IMR-90 (cell line): Measurements from ENCODE around the gene RAB34. TPM values are rescaled to one million over a fixed set of nuclear protein-coding genes. Genes with fewer than 3 reads are reported as not detected.

Source experiments
- ATAC-seq: fragments of 200-7000 bp; cut with Tn5 transposase; 2 replicates; pipeline ENCODE4 v1.9.1; 2020; ENCODE audit warnings: low read depth, mild to moderate bottlenecking, moderate library complexity
- BruUV-seq: library from RNA; stranded (reverse); fragments of 400-500 nt; replicated peaks from 2 replicates; lab custom pipeline; 2021; lab: Mats Ljungman, UMichigan
- CTCF ChIA-PET: fragments of 300-600 bp; formaldehyde crosslinking; extraction: SDS; loops from one replicate; lab custom pipeline; 2021; ENCODE audit warnings: antibody characterized with exemption; lab: Yijun Ruan, JAX
- POLR2A ChIA-PET: fragments of 300-600 bp; sonication (Branson Sonifier 250); formaldehyde crosslinking; loops from one replicate; lab custom pipeline; 2022; ENCODE audit warnings: antibody characterized with exemption; ENCODE audit not compliant: unreplicated experiment; lab: Charles Lee
- DNase-seq: peaks from one replicate; pipeline ENCODE4 v3.0.0; 2013
- H2AFZ ChIP-seq: replicated peaks from 2 replicates; pipeline ENCODE3; 2013; ENCODE audit warnings: low read length, mild to moderate bottlenecking; ENCODE audit not compliant: poor library complexity
- H2AK5ac ChIP-seq: 2 replicates; pipeline ENCODE4 v1.6.1; 2013; ENCODE audit warnings: low read depth, low read length, inconsistent platforms
- H2AK9ac ChIP-seq: replicated peaks from 2 replicates; pipeline ENCODE3; 2013; ENCODE audit warnings: mild to moderate bottlenecking, low read depth, low read length, moderate library complexity; ENCODE audit not compliant: poor library complexity
- H2BK120ac ChIP-seq: 2 replicates; pipeline ENCODE4 v1.6.1; 2013; ENCODE audit warnings: low read depth, low read length, inconsistent platforms
- H2BK15ac ChIP-seq: 3 replicates; pipeline ENCODE4 v1.6.1; 2013; ENCODE audit warnings: low read depth, low read length, inconsistent platforms
- H2BK20ac ChIP-seq: 2 replicates; pipeline ENCODE4 v1.6.1; 2013; ENCODE audit warnings: low read depth, mild to moderate bottlenecking, inconsistent platforms, low read length, moderate library complexity
- H2BK5ac ChIP-seq: 2 replicates; pipeline ENCODE4 v1.6.1; 2013; ENCODE audit warnings: mild to moderate bottlenecking, low read depth, low read length, inconsistent platforms; ENCODE audit not compliant: poor library complexity, severe bottlenecking
- H3K14ac ChIP-seq: replicated peaks from 2 replicates; pipeline ENCODE4 v1.6.1; 2013; ENCODE audit warnings: low read depth, low read length, inconsistent platforms
- H3K18ac ChIP-seq: 2 replicates; pipeline ENCODE4 v1.6.1; 2013; ENCODE audit warnings: low read depth, low read length, control low read depth
- H3K23ac ChIP-seq: 2 replicates; pipeline ENCODE4 v1.6.1; 2013; ENCODE audit warnings: low read depth, low read length, inconsistent platforms
- H3K27ac ChIP-seq: 2 replicates; pipeline ENCODE4 v1.5.1; 2013; ENCODE audit warnings: mild to moderate bottlenecking, control low read depth, low read length; ENCODE audit not compliant: insufficient read depth
- H3K27me3 ChIP-seq: 2 replicates; pipeline ENCODE4 v1.6.1; 2013; ENCODE audit warnings: low read length; ENCODE audit not compliant: control insufficient read depth, insufficient read depth
- H3K36me3 ChIP-seq: 2 replicates; pipeline ENCODE4 v1.6.1; 2013; ENCODE audit warnings: low read length, mixed read lengths; ENCODE audit not compliant: control insufficient read depth, insufficient read depth
- H3K4ac ChIP-seq: 2 replicates; pipeline ENCODE4 v1.6.1; 2013; ENCODE audit warnings: low read depth, low read length, inconsistent platforms
- H3K4me1 ChIP-seq: 2 replicates; pipeline ENCODE4 v1.6.1; 2013; ENCODE audit warnings: low read length, mixed read lengths; ENCODE audit not compliant: control insufficient read depth, insufficient read depth
- H3K4me2 ChIP-seq: 2 replicates; pipeline ENCODE4 v1.6.1; 2013; ENCODE audit warnings: low read depth, mild to moderate bottlenecking, control low read depth, low read length, moderate library complexity
- H3K4me3 ChIP-seq: 2 replicates; pipeline ENCODE4 v1.5.1; 2013; ENCODE audit warnings: low read depth, mild to moderate bottlenecking, control low read depth, low read length, moderate library complexity; ENCODE audit not compliant: insufficient read depth
- H3K56ac ChIP-seq: 2 replicates; pipeline ENCODE4 v1.6.1; 2013; ENCODE audit warnings: low read length, inconsistent platforms; ENCODE audit not compliant: insufficient read depth; ENCODE audit errors: extremely low read depth
- H3K79me1 ChIP-seq, 2 experiments: 2 replicates each; pipeline ENCODE4 v1.6.1; 2013; ENCODE audit warnings: low read length in 2 of 2, inconsistent platforms in 1 of 2, low read depth in 1 of 2
- H3K9ac ChIP-seq: 2 replicates; pipeline ENCODE4 v1.6.1; 2013; ENCODE audit warnings: low read depth, low read length, control low read depth
- H3K9me1 ChIP-seq: 2 replicates; pipeline ENCODE4 v1.6.1; 2013; ENCODE audit warnings: low read length, inconsistent platforms; ENCODE audit not compliant: insufficient read depth
- H3K9me3 ChIP-seq: 2 replicates; pipeline ENCODE4 v1.6.1; 2013; ENCODE audit warnings: low read length; ENCODE audit not compliant: control insufficient read depth, insufficient read depth
- H4K20me1 ChIP-seq: 2 replicates; pipeline ENCODE4 v1.6.1; 2013; ENCODE audit warnings: low read length, inconsistent platforms; ENCODE audit not compliant: insufficient read depth
- H4K5ac ChIP-seq: 2 replicates; pipeline ENCODE4 v1.6.1; 2013; ENCODE audit warnings: mild to moderate bottlenecking, low read depth, low read length, control low read depth
- H4K8ac ChIP-seq, 2 experiments: 2 replicates each; pipeline ENCODE4 v1.6.1; 2013; ENCODE audit warnings: low read depth in 2 of 2, low read length in 2 of 2, control low read depth in 1 of 2, inconsistent platforms in 1 of 2
- H4K91ac ChIP-seq: 2 replicates; pipeline ENCODE4 v1.6.1; 2013; ENCODE audit warnings: low read depth, low read length, inconsistent platforms; ENCODE audit not compliant: insufficient read depth
- CHD1 ChIP-seq: IDR thresholded peaks from 2 replicates; pipeline ENCODE4 v1.6.1; 2012; ENCODE audit warnings: low read depth, low read length, improper control_type of control experiment
- MAFK ChIP-seq: IDR thresholded peaks from 2 replicates; pipeline ENCODE4 v1.6.1; 2012; ENCODE audit warnings: low read depth, low read length, improper control_type of control experiment
- POLR2A ChIP-seq: IDR thresholded peaks from 2 replicates; pipeline ENCODE4 v1.6.1; 2012; ENCODE audit warnings: mild to moderate bottlenecking, low read depth, low read length
- RAD21 ChIP-seq: IDR thresholded peaks from 2 replicates; pipeline ENCODE4 v1.6.1; 2012; ENCODE audit warnings: low read length, improper control_type of control experiment
- RFX5 ChIP-seq: IDR thresholded peaks from 2 replicates; pipeline ENCODE4 v1.8.0; 2012; ENCODE audit warnings: low read depth, mild to moderate bottlenecking, low read length, moderate library complexity
- USF2 ChIP-seq: fragments of 150-350 bp; IDR thresholded peaks from 2 replicates; pipeline ENCODE4 v1.6.1; 2017; ENCODE audit warnings: mild to moderate bottlenecking, antibody characterized with exemption, low read length, low read depth
- WGBS, 2 experiments: methylation state at CpG; one replicate each; pipeline versions ENCODE4 v1.1.5 to v1.1.7; 2013; ENCODE audit warnings: missing lambda C conversion rate in 2 of 2; ENCODE audit not compliant: insufficient read length in 1 of 2; ENCODE audit errors: extremely low coverage in 2 of 2; 5-methylcytosine and 5-hydroxymethylcytosine counted together
- dilution Hi-C: fragments of 300-500 bp; cut with HindIII; formaldehyde crosslinking; loops from one replicate; pipeline ENCODE4 v1.14.3; 2018; ENCODE audit warnings: low sequenced_read_pairs; ENCODE audit not compliant: unreplicated experiment
- in situ Hi-C: fragments of 300-500 bp; cut with MboI; formaldehyde crosslinking; loops from 3 replicates; pipeline ENCODE4 v1.14.3; 2019; ENCODE audit warnings: low sequenced_read_pairs, inconsistent platforms, mixed read lengths
- intact Hi-C: fragments of 100-400 bp; cut with micrococcal nuclease; formaldehyde crosslinking; loops from 2 replicates; pipeline ENCODE4 v1.10.0; 2022
- polyA plus RNA-seq, 3 experiments: library from polyadenylated mRNA; depleted of rRNA; stranded (reverse); fragments of >200 nt; gene quantifications; 2 replicates each; pipeline ENCODE4 v1.2.3, GENCODE V29; 2012; ENCODE audit warnings: low replicate concordance in 1 of 3
- total RNA-seq: library from RNA; depleted of rRNA; stranded (reverse); fragments of >200 nt; gene quantifications from 2 replicates; pipeline ENCODE4 v1.2.3, GENCODE V29; 2012

RAB34 gene
- total and polyA plus RNA-seq, 2 of the 4 experiments (the other 2 are of a cell fraction): 351 to 387 TPM

GRCh38 chr17:28682655-28683054, 35.0 kb downstream of the RAB34 start:
- ATAC-seq (no peak), DNase-seq (no peak)
- ChIA-PET CTCF (no interaction called here), POLR2A (no interaction called here)
- no peak overlapping the region for H3K56ac ChIP-seq
- H3K18ac ChIP-seq: no peak overlapping the region
- H3K4me1 ChIP-seq: no peaks in the 10 kb centered on the region
- H2AK9ac ChIP-seq: no peak overlapping the region
- peaks cover 0 to 13% of the 10 kb centered on the region in 2 experiments; a peak in 2 of 4 replicates for H3K79me1 ChIP-seq
- in situ Hi-C loops (no loop called here), dilution Hi-C loops (no loop called here), intact Hi-C loops (no loop called here)
- H3K4me3 ChIP-seq: no peak overlapping the region
- no peak overlapping the region for H3K4me2 ChIP-seq
- no peak overlapping the region for H3K9ac ChIP-seq
- H4K91ac ChIP-seq: no peak overlapping the region
- BruUV-seq: no TSS peak
- no peak for TF ChIP-seq RAD21
- no peak for TF ChIP-seq CHD1
- no peak for TF ChIP-seq RFX5
- TF ChIP-seq POLR2A: no peak
- no peak for TF ChIP-seq MAFK
- TF ChIP-seq USF2: no peak
- H2BK20ac ChIP-seq: no peak overlapping the region
- H2AK5ac ChIP-seq: no peak overlapping the region
- no peaks in the 10 kb centered on the region for H3K27me3 ChIP-seq
- no peak overlapping the region for H3K27ac ChIP-seq
- H3K14ac ChIP-seq: no peak overlapping the region
- no peak overlapping the region for H3K4ac ChIP-seq
- H2BK120ac ChIP-seq: no peak overlapping the region
- no peaks in the 10 kb centered on the region for H4K20me1 ChIP-seq
- H2BK15ac ChIP-seq: no peak overlapping the region
- H3K23ac ChIP-seq: no peak overlapping the region
- WGBS, 2 experiments: no CpG with 5 or more reads among the region's 11 CpGs
- H2BK5ac ChIP-seq: no peak overlapping the region
- H3K9me3 ChIP-seq: no peaks in the 10 kb centered on the region
- H3K36me3 ChIP-seq: peaks cover 81% of the 10 kb centered on the region
- no peak overlapping the region for H4K8ac ChIP-seq
- no peak overlapping the region for H4K5ac ChIP-seq
- no peaks in the 10 kb centered on the region for H3K9me1 ChIP-seq
- no peak overlapping the region for H2AFZ ChIP-seq
